Kidney (tissue), 14 donors: Measurements from ENCODE around the gene SERBP1. TPM values are rescaled to one million over a fixed set of nuclear protein-coding genes. Genes with fewer than 3 reads are reported as not detected.
"Not testable (repeated sequence)": the region's sequence is repeated elsewhere in the genome, so short reads cannot be mapped to it uniquely, and the experiment has no call there.

ENCODE experiments used
- DNase-seq, 5 donors: peaks; one replicate each; pipeline ENCODE4 v3.0.0-alpha.2; 2013 to 2020
- FAIRE-seq: peaks from 2 replicates; lab custom pipeline; 2012; peaks lifted over from hg19 to GRCh38; lab: Jason Lieb, UNC
- H3K27ac ChIP-seq, 2 donors: one replicate each; pipeline ENCODE4 v1.7.0; 2013; ENCODE audit warnings: low read depth in 2 of 2, low read length in 2 of 2, inconsistent platforms in 1 of 2
- H3K27me3 ChIP-seq: one replicate; pipeline ENCODE4 v1.7.1; 2013; ENCODE audit warnings: low read length, inconsistent platforms; ENCODE audit not compliant: control insufficient read depth, insufficient read depth
- H3K36me3 ChIP-seq, 3 donors: one replicate each; pipeline versions ENCODE4 v1.7.0 to v1.7.1; 2013; ENCODE audit warnings: low read length in 3 of 3, control low read depth in 1 of 3, inconsistent platforms in 1 of 3; ENCODE audit not compliant: insufficient read depth in 3 of 3, control insufficient read depth in 2 of 3
- H3K4me1 ChIP-seq, 3 donors: one replicate each; pipeline versions ENCODE4 v1.7.0 to v1.7.1; 2013; ENCODE audit warnings: low read length in 3 of 3, inconsistent platforms in 1 of 3, low read depth in 1 of 3; ENCODE audit not compliant: control insufficient read depth in 2 of 3, insufficient read depth in 2 of 3
- H3K4me3 ChIP-seq, 3 donors: one replicate each; pipeline versions ENCODE4 v1.7.0 to v1.8.1; 2013; ENCODE audit warnings: low read length in 3 of 3, control low read depth in 1 of 3, inconsistent platforms in 1 of 3
- H3K9ac ChIP-seq, 3 donors: one replicate each; pipeline versions ENCODE4 v1.7.0 to v1.7.1; 2013; ENCODE audit warnings: low read length in 3 of 3, control low read depth in 1 of 3, inconsistent platforms in 1 of 3
- H3K9me3 ChIP-seq, 3 donors: one replicate each; pipeline versions ENCODE4 v1.7.0 to v1.7.1; 2013; ENCODE audit warnings: low read length in 3 of 3, control low read depth in 1 of 3, inconsistent platforms in 1 of 3; ENCODE audit not compliant: control insufficient read depth in 2 of 3, insufficient read depth in 1 of 3
- intact Hi-C: fragments of 100-400 bp; cut with DNase I; formaldehyde crosslinking; loops from one replicate; pipeline ENCODE4 v1.11.1; 2022
- polyA plus RNA-seq: library from polyadenylated mRNA; stranded (reverse); fragments of 350-450 nt; fragmentation: Illumina TruSeq; extraction: RNeasy Lipid Tissue Mini Kit (QIAGEN cat#74804); gene quantifications from one replicate; pipeline ENCODE4 v1.2.3, GENCODE V29; 2014; ENCODE audit warnings: low read depth, low replicate concordance; ENCODE audit not compliant: insufficient read depth
- total RNA-seq: library from RNA; stranded (reverse); fragmentation: NEBNext Ultra II Directional; extraction: Animal tissue kit (Norgen Biotek cat#: 25700); gene quantifications from one replicate; pipeline ENCODE4 v1.2.1, GENCODE V29; 2021
- TF ChIP-seq, protein P1 (sequence below): IDR thresholded peaks from 3 replicates; pipeline ENCODE4 v1.5.1; 2012; ENCODE audit warnings: mild to moderate bottlenecking, moderate library complexity, borderline replicate concordance; ENCODE audit not compliant: insufficient read depth; ENCODE audit errors: extremely low read depth
- donor health status: control.
- donor health status: control.
- donor health status: control.
- donor health status: control.
- donor health status: control.
- donor health status: DM: yes; HTN: yes; CAD: no.
- donor health status: Normal renal cell carcinoma (clear cell type).

SERBP1 gene
- total and polyA plus RNA-seq, 2 donors from 2014 or later = 103 to 151 TPM

DNA sequence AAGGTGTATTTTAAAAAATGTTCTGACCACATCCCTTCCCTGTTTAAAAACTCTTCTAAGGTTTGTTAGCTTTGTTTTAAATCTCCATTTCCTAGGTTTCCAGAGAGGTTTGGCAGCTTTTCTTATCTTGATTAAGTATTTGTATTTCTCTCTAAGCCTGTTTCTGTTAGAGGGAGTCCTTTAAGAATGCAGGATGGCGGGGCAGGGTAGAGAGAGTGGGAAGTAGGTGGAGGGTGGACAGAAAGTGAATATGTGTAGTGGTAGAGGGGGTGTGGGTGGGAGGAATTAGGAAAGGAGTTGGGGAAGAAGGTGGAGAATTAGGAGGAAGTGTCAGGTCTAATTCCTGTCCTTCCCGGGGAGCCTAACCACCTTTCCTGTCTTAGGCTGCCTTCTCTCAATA, 21.2 kb upstream of the SERBP1 start:
- Histone ChIP-seq H3K9me3 (no peaks in the 10 kb centered on the region), H3K36me3 (no peaks in the 10 kb centered on the region), H3K4me3 (no peak overlapping the region), H3K4me1 (no peaks in the 10 kb centered on the region), H3K27ac (no peak overlapping the region), H3K27me3 (no peaks in the 10 kb centered on the region), H3K9ac (no peak overlapping the region)
- TF ChIP-seq, protein P1, sequence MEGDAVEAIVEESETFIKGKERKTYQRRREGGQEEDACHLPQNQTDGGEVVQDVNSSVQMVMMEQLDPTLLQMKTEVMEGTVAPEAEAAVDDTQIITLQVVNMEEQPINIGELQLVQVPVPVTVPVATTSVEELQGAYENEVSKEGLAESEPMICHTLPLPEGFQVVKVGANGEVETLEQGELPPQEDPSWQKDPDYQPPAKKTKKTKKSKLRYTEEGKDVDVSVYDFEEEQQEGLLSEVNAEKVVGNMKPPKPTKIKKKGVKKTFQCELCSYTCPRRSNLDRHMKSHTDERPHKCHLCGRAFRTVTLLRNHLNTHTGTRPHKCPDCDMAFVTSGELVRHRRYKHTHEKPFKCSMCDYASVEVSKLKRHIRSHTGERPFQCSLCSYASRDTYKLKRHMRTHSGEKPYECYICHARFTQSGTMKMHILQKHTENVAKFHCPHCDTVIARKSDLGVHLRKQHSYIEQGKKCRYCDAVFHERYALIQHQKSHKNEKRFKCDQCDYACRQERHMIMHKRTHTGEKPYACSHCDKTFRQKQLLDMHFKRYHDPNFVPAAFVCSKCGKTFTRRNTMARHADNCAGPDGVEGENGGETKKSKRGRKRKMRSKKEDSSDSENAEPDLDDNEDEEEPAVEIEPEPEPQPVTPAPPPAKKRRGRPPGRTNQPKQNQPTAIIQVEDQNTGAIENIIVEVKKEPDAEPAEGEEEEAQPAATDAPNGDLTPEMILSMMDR = no peak
- intact Hi-C loops = no loop called here
- DNase-seq (peak in 1 of 5 donors; percentile 26), FAIRE-seq (no peak)

DNA sequence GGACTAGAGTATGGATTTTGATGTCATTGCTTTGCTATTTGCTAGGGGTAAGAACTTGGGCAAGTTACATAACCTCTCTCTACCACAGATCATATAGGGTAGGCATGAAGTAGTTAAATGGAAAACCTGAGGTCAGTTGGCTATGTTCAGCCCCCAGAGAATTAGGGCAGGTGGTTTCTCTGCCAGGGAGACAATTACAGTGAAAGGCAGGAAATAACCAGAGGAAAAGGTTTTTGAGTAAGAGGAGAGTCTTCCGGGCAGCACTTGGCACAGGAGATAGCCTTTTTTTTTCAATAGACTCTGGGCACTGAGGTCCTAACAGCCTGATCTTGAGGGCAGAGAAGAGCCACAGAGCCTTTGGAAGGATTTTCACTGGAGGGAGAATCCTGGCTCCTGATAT, 16.7 kb upstream of the SERBP1 start:
- DNase-seq = no peak
- Histone ChIP-seq H3K4me1 (no peaks in the 10 kb centered on the region), H3K27ac (no peak overlapping the region), H3K36me3 (no peaks in the 10 kb centered on the region), H3K27me3 (no peaks in the 10 kb centered on the region), H3K4me3 (no peak overlapping the region), H3K9ac (no peak overlapping the region), H3K9me3 (no peaks in the 10 kb centered on the region)
- no peak for FAIRE-seq
- TF ChIP-seq, protein P1 = no peak
- intact Hi-C loops = no loop called here

DNA sequence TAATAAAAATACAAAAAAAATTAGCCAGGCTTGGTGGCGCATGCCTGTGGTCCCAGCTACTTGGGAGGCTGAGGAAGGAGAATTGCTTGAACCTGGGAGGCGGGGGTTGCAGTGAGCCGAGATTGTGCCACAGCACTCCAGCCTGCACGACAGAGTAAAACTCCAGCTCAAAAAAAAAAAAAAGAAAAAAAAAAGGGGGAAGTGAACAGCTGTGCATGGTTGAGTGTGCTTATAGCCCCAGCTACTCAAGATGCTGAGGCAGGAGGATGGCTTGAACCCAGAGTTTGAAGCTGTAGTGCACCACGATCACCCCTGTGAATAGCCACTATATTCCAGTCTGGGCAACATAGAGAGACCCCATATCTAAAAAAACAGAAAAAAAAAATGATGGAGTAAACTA, 15.8 kb upstream of the SERBP1 start:
- H3K27ac ChIP-seq, H3K27me3 ChIP-seq, FAIRE-seq, H3K4me3 ChIP-seq, H3K36me3 ChIP-seq, intact Hi-C loops, H3K9ac ChIP-seq, H3K4me1 ChIP-seq, H3K9me3 ChIP-seq, DNase-seq: not testable (repeated sequence)

DNA sequence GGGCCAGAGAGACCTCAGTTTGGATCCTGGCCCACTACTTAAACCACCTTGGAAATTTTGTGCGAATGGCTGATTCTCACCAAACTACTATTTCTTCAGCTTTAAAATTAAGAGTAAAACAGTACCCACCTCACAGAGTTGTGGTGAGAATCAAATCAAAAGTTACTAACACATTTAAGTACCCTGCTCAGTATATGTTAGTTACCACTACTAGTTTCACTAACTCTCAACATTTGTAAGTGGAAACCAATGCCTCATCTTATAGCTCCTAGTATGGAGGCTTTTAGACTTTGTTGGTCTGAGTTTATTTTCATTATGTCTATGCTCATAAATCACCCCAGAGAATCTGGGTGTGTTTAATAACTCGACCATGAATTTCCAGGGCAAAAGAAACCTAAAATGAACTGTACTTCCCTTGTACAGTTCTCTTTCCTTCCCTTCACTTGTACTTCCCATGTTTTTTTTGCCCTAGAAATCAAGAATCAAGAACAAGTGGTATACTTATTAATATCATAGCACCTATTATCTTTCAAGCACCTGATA, 11.6 kb upstream of the SERBP1 start:
- Histone ChIP-seq H3K27me3 (no peaks in the 10 kb centered on the region), H3K27ac (no peak overlapping the region), H3K4me1 (peaks cover 0 to 4% (median 0%) of the 10 kb centered on the region in 3 donors), H3K9me3 (no peaks in the 10 kb centered on the region), H3K36me3 (no peaks in the 10 kb centered on the region), H3K9ac (no peak overlapping the region), H3K4me3 (no peak overlapping the region)
- peak in 1 of 5 donors; percentile 28 for DNase-seq
- no peak for FAIRE-seq
- TF ChIP-seq, protein P1 = no peak
- intact Hi-C loops = no loop called here
